Ovary (tissue), 1 donor: ENCODE results near the gene CYP2E1.

Experiments
- EP300 ChIP-seq: sonication (generic); formaldehyde crosslinking; IDR thresholded peaks from one replicate; pipeline ENCODE4 v1.6.1; 2017; ENCODE audit warnings: antibody characterized with exemption
- POLR2A ChIP-seq: fragments of 450-650 bp; IDR thresholded peaks from one replicate; pipeline ENCODE4 v1.6.1; 2017; ENCODE audit warnings: antibody characterized with exemption, mild to moderate bottlenecking, moderate library complexity

GRCh38 chr10:133525444-133525843 lies 1.7 kb upstream of the CYP2E1 start:
- TF ChIP-seq POLR2A (no peak), EP300 (no peak)
